Effector CD8-positive, alpha-beta T cell (primary cell): ENCODE measurements around the gene PDE4A.

Source experiments
- DNase-seq: peaks from one replicate; lab custom pipeline; 2025; lab: John Stamatoyannopoulos, UW

PDE4A gene

GRCh38 chr19:10510301-10510802 is 90.0 kb downstream of the PDE4A start:
- peak; percentile 49 for DNase-seq

DNA sequence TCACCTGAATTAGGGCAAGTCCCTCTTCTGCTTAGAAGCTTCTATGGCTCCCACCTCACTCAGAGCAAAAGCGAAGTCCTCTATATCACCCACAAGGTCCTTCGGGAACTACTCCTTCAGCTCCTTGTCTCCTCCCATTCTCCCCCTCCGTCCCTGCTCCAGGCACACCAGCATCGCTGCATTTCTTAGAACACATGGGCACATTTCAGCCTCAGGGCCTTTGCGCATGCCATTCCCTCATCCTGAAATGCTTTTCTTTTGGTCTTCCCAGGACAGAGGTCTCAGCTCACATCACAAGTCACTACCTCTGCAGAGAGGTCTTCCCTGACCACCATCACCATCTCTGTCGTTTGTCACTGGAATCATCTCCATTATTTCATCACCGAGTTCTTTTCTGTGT is 92.9 kb downstream of the PDE4A start:
- no peak for DNase-seq

DNA sequence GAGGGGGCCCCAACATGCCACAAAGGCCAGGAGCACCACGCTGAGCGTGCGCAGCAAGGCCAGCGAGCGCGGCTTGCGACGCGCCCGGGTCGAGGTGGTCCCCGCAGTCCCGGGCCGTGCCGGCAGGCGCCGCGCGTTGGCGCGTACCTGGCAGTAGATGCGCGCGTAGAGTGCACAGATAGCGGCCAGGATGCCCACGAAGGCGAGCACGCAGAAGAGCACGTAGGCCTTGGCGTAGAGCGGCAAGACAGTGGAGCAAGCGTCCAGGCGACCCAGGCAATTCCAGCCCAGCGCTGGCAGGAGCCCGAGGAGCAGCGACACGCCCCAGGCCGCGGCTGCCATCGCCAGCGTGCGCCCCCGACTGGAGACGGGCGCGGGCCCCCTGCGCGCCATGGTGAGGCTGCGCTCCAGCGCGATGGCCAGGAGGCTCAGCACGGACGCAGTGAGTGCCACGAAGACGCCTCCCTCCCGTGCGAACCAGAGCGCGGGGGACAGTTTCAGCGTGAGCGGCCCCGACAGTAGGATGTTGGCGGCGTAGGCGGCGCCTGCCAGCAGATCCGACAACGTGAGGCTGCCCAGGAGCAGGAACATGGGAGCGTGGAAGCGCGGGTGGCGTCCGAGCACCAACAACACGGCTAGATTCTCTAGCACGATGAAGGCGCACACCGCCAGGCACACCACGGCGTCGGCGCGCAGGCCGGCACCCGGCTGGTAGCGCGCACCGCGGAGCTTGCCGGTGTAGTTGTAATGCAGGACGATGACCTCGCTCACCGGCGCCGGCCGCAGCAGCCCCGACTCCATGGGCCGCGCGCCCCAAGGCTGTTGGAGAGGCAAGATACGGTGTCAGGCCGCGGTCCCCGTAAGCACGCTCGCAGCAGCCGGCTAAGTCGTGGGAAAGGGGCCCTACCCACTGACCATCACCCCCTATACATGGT is 94.1 kb downstream of the PDE4A start:
- no peak for DNase-seq

DNA sequence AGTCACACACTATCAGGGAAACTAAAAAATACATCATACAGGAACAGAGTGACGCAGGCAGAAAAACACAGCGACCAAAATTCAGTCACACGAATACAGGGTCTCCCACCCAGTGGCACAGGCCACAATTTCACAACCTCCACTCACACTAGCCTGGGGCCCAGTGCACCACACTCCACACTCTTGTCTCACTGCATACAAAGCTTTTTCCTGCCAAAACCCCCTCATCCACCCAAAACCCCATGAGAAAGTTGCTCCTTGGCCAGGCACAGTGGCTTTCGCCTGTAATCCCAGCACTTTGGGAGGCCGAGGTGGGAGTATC is 95.7 kb downstream of the PDE4A start:
- DNase-seq = no peak

GRCh38 chr19:10516671-10517286 is 96.4 kb downstream of the PDE4A start:
- DNase-seq = no peak

GRCh38 chr19:10517361-10517759 is 97.0 kb downstream of the PDE4A start, which contains the start of gene S1PR5:
S1PR5 (minus strand) TSS chr19:10517447; CDS start chr19:10515011, 2,436 bp downstream.
- DNase-seq = no peak

- no peak for DNase-seq
These were observed 97.6 kb downstream of the PDE4A start for GRCh38 chr19:10517760-10518443.

DNA sequence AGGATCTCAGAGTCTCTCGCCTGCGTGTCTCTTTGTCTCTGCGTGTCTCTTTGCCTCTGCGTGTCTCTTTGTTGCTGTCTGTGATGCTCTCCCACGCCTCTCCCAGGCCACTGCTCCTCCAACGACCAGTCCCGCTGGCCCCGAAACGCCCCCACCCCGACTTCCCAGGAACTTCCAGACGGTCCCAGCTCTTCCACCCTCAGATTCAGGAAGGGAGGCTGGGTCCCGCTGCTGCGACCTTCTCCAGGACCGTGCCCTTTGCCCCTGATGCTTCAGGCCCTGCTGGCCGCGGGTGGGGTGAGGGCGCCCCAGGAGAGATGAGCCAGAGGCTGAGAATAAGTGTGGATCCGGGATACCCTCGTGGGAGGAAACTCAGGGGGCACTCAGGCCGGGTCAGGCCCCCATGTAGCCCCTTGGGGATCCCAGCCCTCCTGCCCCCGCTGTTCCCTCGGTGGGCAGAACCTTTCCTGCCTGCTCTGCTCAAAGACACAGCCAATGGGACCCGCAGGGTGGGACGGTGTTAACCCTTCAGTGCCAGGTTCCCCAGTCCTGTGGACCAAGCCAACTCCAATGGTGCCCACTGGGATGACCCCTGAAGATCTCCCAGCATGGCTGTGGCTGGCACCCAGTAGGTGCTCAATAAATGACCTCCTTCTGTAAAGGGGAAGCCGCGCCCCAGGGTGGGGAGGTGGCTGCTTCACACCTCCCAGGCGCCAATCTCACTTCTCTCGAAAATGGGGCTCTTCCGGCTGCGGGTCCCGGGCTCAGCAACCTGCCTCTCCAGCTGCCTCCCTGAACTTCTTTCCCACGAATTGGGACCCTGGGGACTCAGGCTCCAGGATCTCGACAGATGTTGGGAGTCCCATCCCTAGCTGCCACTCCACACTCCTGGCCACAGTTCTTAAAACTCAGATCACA is 98.4 kb downstream of the PDE4A start:
- no peak for DNase-seq
